ENCODE data around the gene MINDY4.

The MINDY4 gene

GRCh38 chr7:30867483-30867882, 96.3 kb downstream of the MINDY4 start:
- Histone ChIP-seq H3K18ac (ENCODE audit: low read length) (no peak overlapping the region), H3K27me3 (ENCODE audit: insufficient read depth, low read length, poor library complexity) (no peaks in the 10 kb centered on the region), H2BK120ac (ENCODE audit: low read depth, low read length) (no peak overlapping the region), H3K36me3 (ENCODE audit: control insufficient read depth, insufficient read depth, low read length) (no peaks in the 10 kb centered on the region), H3K4me1 (ENCODE audit: control insufficient read depth, low read depth, low read length) (no peaks in the 10 kb centered on the region), H3K4me2 (ENCODE audit: low read length) (no peak overlapping the region), H3K56ac (ENCODE audit: low read length) (no peak overlapping the region), H3K4ac (ENCODE audit: low read depth, low read length) (no peak overlapping the region), H2AK5ac (ENCODE audit: low read length) (no peak overlapping the region), H4K5ac (ENCODE audit: low read length) (no peak overlapping the region), H3K9ac (ENCODE audit: low read length) (no peak overlapping the region), H2BK15ac (replicated peaks; ENCODE audit: low read depth) (no peak overlapping the region), H4K8ac (ENCODE audit: low read depth, low read length) (no peak overlapping the region), H3K79me1 (ENCODE audit: low read length) (no peaks in the 10 kb centered on the region), H3K79me2 (ENCODE audit: control insufficient read depth, insufficient read depth, low read length) (no peaks in the 10 kb centered on the region), H3K4me3 (ENCODE audit: low read length) (no peak overlapping the region), H3K27ac (ENCODE audit: low read depth, low read length) (no peak overlapping the region), H2BK5ac (ENCODE audit: low read length) (no peak overlapping the region), H3K23ac (ENCODE audit: low read length) (no peak overlapping the region)
- no CpG with 5 or more reads among the region's 1 CpG for WGBS (ENCODE audit: extremely low coverage, insufficient coverage, low lambda C conversion rate)
- DNase-seq: no peak

GRCh38 chr7:30869794-30870611, 98.8 kb downstream of the MINDY4 start:
- H2AK5ac ChIP-seq (ENCODE audit: low read length): no peak overlapping the region
- no peak overlapping the region for H3K4me2 ChIP-seq (ENCODE audit: low read length)
- H3K4me3 ChIP-seq (ENCODE audit: low read length): no peak overlapping the region
- H2BK5ac ChIP-seq (ENCODE audit: low read length): no peak overlapping the region
- no peaks in the 10 kb centered on the region for H3K36me3 ChIP-seq (ENCODE audit: control insufficient read depth, insufficient read depth, low read length)
- WGBS (ENCODE audit: extremely low coverage, insufficient coverage, low lambda C conversion rate): no CpG with 5 or more reads among the region's 13 CpGs
- no peak overlapping the region for H3K18ac ChIP-seq (ENCODE audit: low read length)
- no peaks in the 10 kb centered on the region for H3K27me3 ChIP-seq (ENCODE audit: insufficient read depth, low read length, poor library complexity)
- no peaks in the 10 kb centered on the region for H3K79me1 ChIP-seq (ENCODE audit: low read length)
- H2BK120ac ChIP-seq (ENCODE audit: low read depth, low read length): no peak overlapping the region
- H4K8ac ChIP-seq (ENCODE audit: low read depth, low read length): no peak overlapping the region
- DNase-seq: no peak
- no peak overlapping the region for H2BK15ac ChIP-seq (replicated peaks; ENCODE audit: low read depth)
- no peak overlapping the region for H3K4ac ChIP-seq (ENCODE audit: low read depth, low read length)
- H3K4me1 ChIP-seq (ENCODE audit: control insufficient read depth, low read depth, low read length): no peaks in the 10 kb centered on the region
- H3K56ac ChIP-seq (ENCODE audit: low read length): no peak overlapping the region
- H3K9ac ChIP-seq (ENCODE audit: low read length): no peak overlapping the region
- H4K5ac ChIP-seq (ENCODE audit: low read length): no peak overlapping the region
- no peak overlapping the region for H3K27ac ChIP-seq (ENCODE audit: low read depth, low read length)
- no peaks in the 10 kb centered on the region for H3K79me2 ChIP-seq (ENCODE audit: control insufficient read depth, insufficient read depth, low read length)
- H3K23ac ChIP-seq (ENCODE audit: low read length): no peak overlapping the region

GRCh38 chr7:30870821-30871518, 99.8 kb downstream of the MINDY4 start:
- Histone ChIP-seq H3K23ac (ENCODE audit: low read length) (no peak overlapping the region), H3K18ac (ENCODE audit: low read length) (no peak overlapping the region), H3K79me2 (ENCODE audit: control insufficient read depth, insufficient read depth, low read length) (no peaks in the 10 kb centered on the region), H3K9ac (ENCODE audit: low read length) (no peak overlapping the region), H3K27me3 (ENCODE audit: insufficient read depth, low read length, poor library complexity) (no peaks in the 10 kb centered on the region), H4K8ac (ENCODE audit: low read depth, low read length) (no peak overlapping the region), H4K5ac (ENCODE audit: low read length) (no peak overlapping the region), H3K36me3 (ENCODE audit: control insufficient read depth, insufficient read depth, low read length) (no peaks in the 10 kb centered on the region), H3K4me2 (ENCODE audit: low read length) (no peak overlapping the region), H2BK120ac (ENCODE audit: low read depth, low read length) (no peak overlapping the region), H3K79me1 (ENCODE audit: low read length) (no peaks in the 10 kb centered on the region), H3K4ac (ENCODE audit: low read depth, low read length) (no peak overlapping the region), H2BK15ac (replicated peaks; ENCODE audit: low read depth) (no peak overlapping the region), H2AK5ac (ENCODE audit: low read length) (no peak overlapping the region), H3K27ac (ENCODE audit: low read depth, low read length) (no peak overlapping the region), H3K56ac (ENCODE audit: low read length) (no peak overlapping the region), H2BK5ac (ENCODE audit: low read length) (no peak overlapping the region), H3K4me1 (ENCODE audit: control insufficient read depth, low read depth, low read length) (no peaks in the 10 kb centered on the region), H3K4me3 (ENCODE audit: low read length) (no peak overlapping the region)
- no CpG with 5 or more reads among the region's 10 CpGs for WGBS (ENCODE audit: extremely low coverage, insufficient coverage, low lambda C conversion rate)
- DNase-seq: no peak

GRCh38 chr7:30871655-30872054, 100.4 kb downstream of the MINDY4 start:
- no peak overlapping the region for H2BK120ac ChIP-seq (ENCODE audit: low read depth, low read length)
- no peak overlapping the region for H4K5ac ChIP-seq (ENCODE audit: low read length)
- no peak overlapping the region for H3K23ac ChIP-seq (ENCODE audit: low read length)
- H3K4me1 ChIP-seq (ENCODE audit: control insufficient read depth, low read depth, low read length): no peaks in the 10 kb centered on the region
- H4K8ac ChIP-seq (ENCODE audit: low read depth, low read length): no peak overlapping the region
- no peak overlapping the region for H3K4me2 ChIP-seq (ENCODE audit: low read length)
- H3K4me3 ChIP-seq (ENCODE audit: low read length): no peak overlapping the region
- H3K18ac ChIP-seq (ENCODE audit: low read length): no peak overlapping the region
- DNase-seq: no peak
- H3K79me2 ChIP-seq (ENCODE audit: control insufficient read depth, insufficient read depth, low read length): no peaks in the 10 kb centered on the region
- H2BK15ac ChIP-seq (replicated peaks; ENCODE audit: low read depth): no peak overlapping the region
- H3K4ac ChIP-seq (ENCODE audit: low read depth, low read length): no peak overlapping the region
- H3K9ac ChIP-seq (ENCODE audit: low read length): no peak overlapping the region
- no peaks in the 10 kb centered on the region for H3K79me1 ChIP-seq (ENCODE audit: low read length)
- no peak overlapping the region for H2BK5ac ChIP-seq (ENCODE audit: low read length)
- H3K27me3 ChIP-seq (ENCODE audit: insufficient read depth, low read length, poor library complexity): no peaks in the 10 kb centered on the region
- no peak overlapping the region for H2AK5ac ChIP-seq (ENCODE audit: low read length)
- no peak overlapping the region for H3K27ac ChIP-seq (ENCODE audit: low read depth, low read length)
- H3K56ac ChIP-seq (ENCODE audit: low read length): no peak overlapping the region
- H3K36me3 ChIP-seq (ENCODE audit: control insufficient read depth, insufficient read depth, low read length): no peaks in the 10 kb centered on the region
- no CpG with 5 or more reads among the region's 5 CpGs for WGBS (ENCODE audit: extremely low coverage, insufficient coverage, low lambda C conversion rate)

GRCh38 chr7:30873207-30873606, 102.0 kb downstream of the MINDY4 start:
- Histone ChIP-seq H3K4me2 (ENCODE audit: low read length) (no peak overlapping the region), H3K36me3 (ENCODE audit: control insufficient read depth, insufficient read depth, low read length) (no peaks in the 10 kb centered on the region), H2BK5ac (ENCODE audit: low read length) (no peak overlapping the region), H3K79me2 (ENCODE audit: control insufficient read depth, insufficient read depth, low read length) (no peaks in the 10 kb centered on the region), H3K27me3 (ENCODE audit: insufficient read depth, low read length, poor library complexity) (no peaks in the 10 kb centered on the region), H3K23ac (ENCODE audit: low read length) (no peak overlapping the region), H3K4me3 (ENCODE audit: low read length) (no peak overlapping the region), H4K5ac (ENCODE audit: low read length) (no peak overlapping the region), H3K27ac (ENCODE audit: low read depth, low read length) (no peak overlapping the region), H4K8ac (ENCODE audit: low read depth, low read length) (no peak overlapping the region), H3K4me1 (ENCODE audit: control insufficient read depth, low read depth, low read length) (no peaks in the 10 kb centered on the region), H3K9ac (ENCODE audit: low read length) (no peak overlapping the region), H3K79me1 (ENCODE audit: low read length) (no peaks in the 10 kb centered on the region), H2AK5ac (ENCODE audit: low read length) (no peak overlapping the region), H2BK15ac (replicated peaks; ENCODE audit: low read depth) (no peak overlapping the region), H3K18ac (ENCODE audit: low read length) (no peak overlapping the region), H2BK120ac (ENCODE audit: low read depth, low read length) (no peak overlapping the region), H3K4ac (ENCODE audit: low read depth, low read length) (no peak overlapping the region), H3K56ac (ENCODE audit: low read length) (no peak overlapping the region)
- DNase-seq: no peak
- no CpG with 5 or more reads among the region's 2 CpGs for WGBS (ENCODE audit: extremely low coverage, insufficient coverage, low lambda C conversion rate)

Measured in mesendoderm (in vitro differentiated cells).